B cell (primary cell): ENCODE measurements around the gene GFAP.

Experiments
- EZH2 ChIP-seq: IDR thresholded peaks from 2 replicates; pipeline ENCODE4 v1.6.1; 2012; ENCODE audit warnings: borderline replicate concordance, low read depth, mild to moderate bottlenecking, moderate library complexity, low read length; ENCODE audit not compliant: insufficient read depth, poor library complexity, severe bottlenecking
- TF ChIP-seq, protein P1 (sequence below): fragments of 200-600 bp; IDR thresholded peaks from one replicate; pipeline ENCODE4 v1.8.0; 2022; ENCODE audit warnings: antibody characterized with exemption, mild to moderate bottlenecking

DNA sequence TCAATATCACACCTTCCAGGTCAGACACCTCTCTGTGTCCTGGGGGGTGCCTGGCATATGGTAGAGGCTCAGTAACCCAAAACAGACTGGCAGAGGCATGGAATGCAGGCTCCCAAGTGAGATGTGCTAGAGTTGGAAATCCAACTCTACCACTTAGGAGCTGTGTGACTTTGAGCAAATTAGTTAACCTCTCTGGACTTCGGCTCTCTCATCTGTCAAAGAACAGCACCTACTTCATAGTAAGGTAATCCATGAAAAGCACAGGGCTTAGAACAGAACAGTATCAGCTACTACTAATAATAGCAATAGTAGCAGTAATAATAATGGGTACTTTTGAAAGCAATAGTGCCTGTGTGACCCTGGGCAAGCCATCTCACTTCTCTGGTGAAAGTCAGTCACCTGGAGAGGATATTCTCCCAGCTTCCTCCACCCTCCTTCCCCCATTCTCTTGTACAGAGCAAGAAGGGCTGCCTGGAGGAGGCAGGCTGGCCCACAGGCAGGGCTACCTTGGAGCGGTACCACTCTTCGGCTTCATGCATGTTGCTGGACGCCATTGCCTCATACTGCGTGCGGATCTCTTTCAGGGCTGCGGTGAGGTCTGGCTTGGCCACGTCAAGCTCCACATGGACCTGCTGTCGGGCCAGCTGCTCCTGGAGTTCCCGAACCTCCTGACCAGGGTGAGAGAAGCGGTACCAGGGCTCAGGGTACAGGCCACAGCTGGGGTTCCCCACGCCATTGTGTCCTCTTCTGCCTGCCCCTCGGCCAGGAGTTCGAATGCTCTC is 2.3 kb downstream of the GFAP start:
- TF ChIP-seq, protein P1, sequence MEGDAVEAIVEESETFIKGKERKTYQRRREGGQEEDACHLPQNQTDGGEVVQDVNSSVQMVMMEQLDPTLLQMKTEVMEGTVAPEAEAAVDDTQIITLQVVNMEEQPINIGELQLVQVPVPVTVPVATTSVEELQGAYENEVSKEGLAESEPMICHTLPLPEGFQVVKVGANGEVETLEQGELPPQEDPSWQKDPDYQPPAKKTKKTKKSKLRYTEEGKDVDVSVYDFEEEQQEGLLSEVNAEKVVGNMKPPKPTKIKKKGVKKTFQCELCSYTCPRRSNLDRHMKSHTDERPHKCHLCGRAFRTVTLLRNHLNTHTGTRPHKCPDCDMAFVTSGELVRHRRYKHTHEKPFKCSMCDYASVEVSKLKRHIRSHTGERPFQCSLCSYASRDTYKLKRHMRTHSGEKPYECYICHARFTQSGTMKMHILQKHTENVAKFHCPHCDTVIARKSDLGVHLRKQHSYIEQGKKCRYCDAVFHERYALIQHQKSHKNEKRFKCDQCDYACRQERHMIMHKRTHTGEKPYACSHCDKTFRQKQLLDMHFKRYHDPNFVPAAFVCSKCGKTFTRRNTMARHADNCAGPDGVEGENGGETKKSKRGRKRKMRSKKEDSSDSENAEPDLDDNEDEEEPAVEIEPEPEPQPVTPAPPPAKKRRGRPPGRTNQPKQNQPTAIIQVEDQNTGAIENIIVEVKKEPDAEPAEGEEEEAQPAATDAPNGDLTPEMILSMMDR, result no peak
- TF ChIP-seq EZH2, result no peak
